ENCODE results near the gene MRGPRX4. TPM values are rescaled to one million over a fixed set of nuclear protein-coding genes. Genes with fewer than 3 reads are reported as not detected.

MRGPRX4 gene
- total RNA-seq, 1 donor from 2014 or later: not detected

DNA sequence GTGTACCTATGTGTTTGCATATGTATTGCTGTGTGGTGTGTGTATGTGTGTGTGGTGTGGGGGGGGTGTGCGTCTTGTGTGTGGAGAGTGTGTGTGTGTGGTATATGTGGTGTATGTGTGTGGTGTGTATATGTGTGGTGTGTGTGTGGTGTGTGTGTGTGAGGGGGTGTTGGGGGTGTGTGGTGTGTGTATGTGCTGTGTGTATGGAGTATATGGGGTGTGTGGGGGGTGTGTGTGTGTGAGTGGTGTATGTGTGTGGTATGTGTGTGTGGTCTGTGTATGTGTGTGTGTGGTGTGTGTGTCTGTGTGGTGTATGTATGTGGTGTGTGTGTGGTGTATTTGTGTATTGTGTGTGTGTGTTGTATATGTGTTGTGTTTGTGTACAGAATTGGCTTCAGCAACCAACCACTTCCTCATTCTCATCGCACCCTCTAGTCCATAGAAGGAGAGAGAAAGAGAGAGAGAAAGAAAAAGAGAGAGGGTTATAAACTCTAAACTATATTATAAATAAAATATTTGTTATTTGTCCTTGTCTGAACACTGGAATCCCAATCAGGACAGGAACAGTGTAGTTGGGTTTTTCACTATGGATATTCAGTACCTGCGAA, 50.3 kb downstream of the MRGPRX4 start:
- Histone ChIP-seq H3K36me3 (no peaks in the 10 kb centered on the region), H4K20me1 (ENCODE audit: low read depth) (no peaks in the 10 kb centered on the region)

More for the DNA sequence above, 50.3 kb downstream of the MRGPRX4 start:
- Mint-ChIP-seq H3K4me1 (no peaks in the 10 kb centered on the region), H3K4me3 (no peak overlapping the region), H3K27me3 (ENCODE audit: insufficient read depth, low read depth) (peaks cover 5% of the 10 kb centered on the region), H3K36me3 (no peaks in the 10 kb centered on the region), H3K27ac (no peak overlapping the region), H3K9me3 (peaks cover 2% of the 10 kb centered on the region)
- H3K4me3 ChIP-seq: no peak overlapping the region
- no peaks in the 10 kb centered on the region for H3K9me3 ChIP-seq (ENCODE audit: low read depth)
- no peaks in the 10 kb centered on the region for H3K4me1 ChIP-seq
- H3K9ac ChIP-seq: no peak overlapping the region
- no peaks in the 10 kb centered on the region for H3F3A ChIP-seq (ENCODE audit: low read depth)
- H3K27ac ChIP-seq: no peak overlapping the region
- TF ChIP-seq CTCF (IDR thresholded peaks at IDR 0.05): no peak
- TF ChIP-seq EZH2 (IDR thresholded peaks at IDR 0.05): no peak
- TF ChIP-seq EZH2phosphoT487 (IDR thresholded peaks at IDR 0.05): no peak
- DNase-seq (ENCODE audit: low spot score): no peak
- peaks cover 11% of the 10 kb centered on the region for H3K27me3 ChIP-seq
- no peak overlapping the region for H2AFZ ChIP-seq (replicated peaks)
- H3K4me2 ChIP-seq: no peak overlapping the region
- no peaks in the 10 kb centered on the region for H3K79me2 ChIP-seq (ENCODE audit: low read depth)

Other genes with a start within 250 kb of the MRGPRX4 start
- gene SERGEF, start 159.8 kb upstream of the MRGPRX4 start, total RNA-seq (ENCODE audit: low replicate concordance): 35.1 and 36.5 TPM in 2 replicates
- gene TPH1, start 126.6 kb upstream of the MRGPRX4 start, total RNA-seq (ENCODE audit: low replicate concordance): 0.24 and 0.25 TPM in 2 replicates
- gene SAAL1, start 66.8 kb upstream of the MRGPRX4 start, total RNA-seq (ENCODE audit: low replicate concordance): 50.8 and 73.4 TPM in 2 replicates
- gene MRGPRX3, start 40.3 kb upstream of the MRGPRX4 start, total RNA-seq (ENCODE audit: low replicate concordance): not detected in 2 replicates
- gene SAA4, start 64.0 kb downstream of the MRGPRX4 start, total RNA-seq (ENCODE audit: low replicate concordance): not detected in 2 replicates
- gene SAA2, start 75.8 kb downstream of the MRGPRX4 start, total RNA-seq (ENCODE audit: low replicate concordance): not detected in 2 replicates
- gene SAA1, start 93.4 kb downstream of the MRGPRX4 start, total RNA-seq (ENCODE audit: low replicate concordance): not detected in 2 replicates
- 17.0 and 21.3 TPM in 2 replicates for gene HPS5, start 149.3 kb downstream of the MRGPRX4 start, total RNA-seq (ENCODE audit: low replicate concordance)
- gene GTF2H1, start 149.7 kb downstream of the MRGPRX4 start, total RNA-seq (ENCODE audit: low replicate concordance): 33.2 and 45.2 TPM in 2 replicates
- gene LDHA, start 221.7 kb downstream of the MRGPRX4 start, total RNA-seq (ENCODE audit: low replicate concordance): 781 and 977 TPM in 2 replicates
- 1.7 and 2.2 TPM in 2 replicates for gene LDHC, start 239.5 kb downstream of the MRGPRX4 start, total RNA-seq (ENCODE audit: low replicate concordance)

Data from neural progenitor cell (in vitro differentiated cells).